ENCODE measurements around the gene ABLIM3. TPM values are rescaled to one million over a fixed set of nuclear protein-coding genes. Genes with fewer than 3 reads are reported as not detected.

Gene ABLIM3
- total RNA-seq, 4 donors from 2014 or later, result 10.5 to 30.4 (median 22.3) TPM

DNA sequence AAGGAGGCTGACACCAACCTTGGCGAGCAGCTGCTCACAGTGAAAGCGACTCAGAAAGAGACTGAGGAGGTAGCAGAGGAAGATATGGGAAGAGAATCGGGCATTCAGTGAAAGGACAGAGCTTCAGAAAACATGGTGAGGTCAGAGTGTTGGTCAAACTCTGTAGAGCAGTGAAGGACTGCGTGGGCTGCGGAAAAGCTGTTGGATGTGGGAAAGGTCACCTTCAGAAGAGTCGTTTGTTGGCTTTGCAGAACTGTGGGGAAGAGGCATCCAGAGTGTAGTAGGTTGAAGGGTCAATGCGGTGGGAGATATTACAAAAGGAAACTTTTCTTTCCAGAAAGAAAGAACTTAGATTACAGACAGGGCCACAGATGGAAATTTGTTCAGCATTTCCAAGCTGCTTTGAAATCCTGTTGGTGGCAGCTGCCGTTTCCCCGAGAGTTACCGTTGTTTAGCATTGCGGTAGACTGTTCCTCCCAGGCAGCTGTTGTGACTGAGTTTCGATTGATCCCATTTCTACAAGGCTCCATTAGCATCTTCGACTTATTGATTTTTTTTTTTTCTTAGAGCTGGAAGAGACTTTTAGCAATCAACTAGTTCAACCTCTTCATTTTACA is 72.1 kb downstream of the ABLIM3 start:
- Histone ChIP-seq H3K27ac (no peak overlapping the region), H3K9me3 (no peaks in the 10 kb centered on the region), H3K36me3 (no peaks in the 10 kb centered on the region), H3K4me3 (replicated peaks in 1 of 3) (no peak overlapping the region), H3K4me1 (peaks cover 0 to 9% of the 10 kb centered on the region in 2 donors), H3K27me3 (no peaks in the 10 kb centered on the region)
- TF ChIP-seq POLR2A (IDR thresholded peaks at IDR 0.05), result no peak
- TF ChIP-seq, protein P1, sequence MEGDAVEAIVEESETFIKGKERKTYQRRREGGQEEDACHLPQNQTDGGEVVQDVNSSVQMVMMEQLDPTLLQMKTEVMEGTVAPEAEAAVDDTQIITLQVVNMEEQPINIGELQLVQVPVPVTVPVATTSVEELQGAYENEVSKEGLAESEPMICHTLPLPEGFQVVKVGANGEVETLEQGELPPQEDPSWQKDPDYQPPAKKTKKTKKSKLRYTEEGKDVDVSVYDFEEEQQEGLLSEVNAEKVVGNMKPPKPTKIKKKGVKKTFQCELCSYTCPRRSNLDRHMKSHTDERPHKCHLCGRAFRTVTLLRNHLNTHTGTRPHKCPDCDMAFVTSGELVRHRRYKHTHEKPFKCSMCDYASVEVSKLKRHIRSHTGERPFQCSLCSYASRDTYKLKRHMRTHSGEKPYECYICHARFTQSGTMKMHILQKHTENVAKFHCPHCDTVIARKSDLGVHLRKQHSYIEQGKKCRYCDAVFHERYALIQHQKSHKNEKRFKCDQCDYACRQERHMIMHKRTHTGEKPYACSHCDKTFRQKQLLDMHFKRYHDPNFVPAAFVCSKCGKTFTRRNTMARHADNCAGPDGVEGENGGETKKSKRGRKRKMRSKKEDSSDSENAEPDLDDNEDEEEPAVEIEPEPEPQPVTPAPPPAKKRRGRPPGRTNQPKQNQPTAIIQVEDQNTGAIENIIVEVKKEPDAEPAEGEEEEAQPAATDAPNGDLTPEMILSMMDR (IDR thresholded peaks at IDR 0.05), result no peak
- intact Hi-C loops (cut with DNase I), result no loop called here
- 84 to 85% methylated on average over 13 of the region's 13 CpGs for WGBS, 2 donors
- DNase-seq, result no peak

DNA sequence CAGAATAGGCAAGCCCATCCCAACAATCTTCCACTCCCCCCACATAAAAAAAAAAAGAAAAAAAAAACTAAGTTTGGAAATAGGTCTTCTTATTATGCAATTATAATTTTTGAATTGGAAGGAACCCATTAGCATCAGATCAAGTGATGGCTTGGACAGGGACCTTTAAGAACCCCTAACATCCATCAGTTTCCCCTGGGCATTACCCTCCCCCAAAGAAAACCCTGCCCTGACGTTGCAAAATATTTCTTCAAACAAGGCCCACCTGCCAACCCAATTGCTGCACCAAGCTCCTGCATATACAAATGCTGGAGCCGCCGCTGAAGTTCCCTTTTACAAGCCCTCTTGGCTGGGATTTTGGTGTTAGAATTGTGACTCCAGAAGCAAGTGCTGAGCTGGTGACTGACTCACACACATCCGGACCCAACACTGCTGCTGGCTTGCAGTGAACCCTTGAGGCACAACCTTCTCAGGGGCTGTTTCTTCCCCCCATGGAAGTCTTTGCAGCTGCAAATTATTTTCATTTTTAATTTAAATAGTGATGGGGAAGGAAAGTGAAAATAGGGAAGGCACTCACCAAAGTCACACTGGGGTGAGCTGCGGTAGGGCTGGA is 74.3 kb downstream of the ABLIM3 start:
- no peaks in the 10 kb centered on the region for H3K36me3 ChIP-seq
- peak; percentile 18 to 23 for DNase-seq
- peaks cover 0 to 9% of the 10 kb centered on the region in 2 donors for H3K4me1 ChIP-seq
- TF ChIP-seq POLR2A (IDR thresholded peaks at IDR 0.05), result no peak
- TF ChIP-seq, protein P1 (IDR thresholded peaks at IDR 0.05), result no peak
- 61 to 66% methylated on average over 5 of the region's 5 CpGs for WGBS, 2 donors
- H3K4me3 ChIP-seq (replicated peaks in 1 of 3), result no peak overlapping the region
- no peaks in the 10 kb centered on the region for H3K9me3 ChIP-seq
- no peak overlapping the region for H3K27ac ChIP-seq
- no peaks in the 10 kb centered on the region for H3K27me3 ChIP-seq
- intact Hi-C loops (cut with DNase I), result no loop called here

DNA sequence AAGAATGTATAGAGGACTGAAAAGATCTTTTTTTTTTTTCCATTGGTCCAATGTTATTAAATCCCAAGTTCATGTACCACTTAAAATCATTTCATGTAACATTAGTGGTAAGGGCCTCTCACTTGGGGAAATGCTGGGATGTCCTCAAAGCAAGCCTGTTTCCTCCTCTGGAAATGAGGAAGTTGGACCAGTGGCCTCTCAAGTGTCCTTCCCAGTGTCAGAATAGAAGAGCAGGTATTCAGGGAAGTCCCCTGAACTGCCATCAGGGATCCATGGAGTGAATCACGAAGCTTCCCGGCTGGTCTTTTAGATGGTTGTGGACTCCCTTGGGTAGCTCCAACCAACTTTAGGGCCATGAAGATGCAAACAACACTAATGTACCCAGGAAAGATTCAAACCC is 75.2 kb downstream of the ABLIM3 start:
- H3K4me1 ChIP-seq, result peaks cover 3 to 16% of the 10 kb centered on the region in 2 donors
- TF ChIP-seq, protein P1 (IDR thresholded peaks at IDR 0.05), result no peak
- no peak for TF ChIP-seq POLR2A (IDR thresholded peaks at IDR 0.05)
- no peaks in the 10 kb centered on the region for H3K9me3 ChIP-seq
- intact Hi-C loops (cut with DNase I), result no loop called here
- H3K27me3 ChIP-seq, result no peaks in the 10 kb centered on the region
- no peak overlapping the region for H3K4me3 ChIP-seq (replicated peaks in 1 of 3)
- DNase-seq, result no peak
- H3K36me3 ChIP-seq, result no peaks in the 10 kb centered on the region
- H3K27ac ChIP-seq, result no peak overlapping the region
- 81 to 100% methylated on average over 2 of the region's 2 CpGs for WGBS, 2 donors

DNA sequence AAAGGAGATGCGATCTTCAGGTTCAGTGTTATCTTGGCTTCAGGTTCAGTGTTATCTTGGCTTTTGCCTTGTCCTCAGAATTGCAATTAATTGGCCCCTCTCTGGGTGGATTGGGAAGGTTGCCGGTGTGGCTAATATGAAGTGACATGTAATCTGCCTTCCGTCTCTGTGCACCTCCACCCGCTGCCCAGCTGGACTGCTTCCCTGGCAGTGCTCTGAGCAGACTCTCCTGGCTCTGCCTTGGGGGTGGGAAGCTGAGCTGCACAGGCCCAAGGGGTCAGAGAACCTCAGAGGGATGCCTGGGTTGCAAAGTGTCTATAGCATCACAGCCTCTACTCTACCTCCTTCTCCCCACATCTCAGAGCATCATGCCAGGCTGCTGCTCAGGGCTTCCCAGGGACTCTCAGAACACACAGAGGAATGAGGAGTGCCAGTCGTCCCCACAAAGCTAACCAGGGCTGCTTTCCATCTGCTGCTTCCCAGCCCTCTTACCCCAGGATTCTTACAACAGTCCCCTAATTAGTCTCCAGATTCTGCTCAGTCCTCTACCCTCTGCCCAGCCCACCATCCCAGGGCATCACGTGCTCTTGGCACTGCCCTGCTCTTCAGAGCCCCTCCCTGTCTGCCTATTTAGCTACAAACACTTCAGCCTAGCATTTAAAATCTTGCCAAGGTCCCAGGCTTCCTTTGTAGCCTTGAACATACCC is 76.0 kb downstream of the ABLIM3 start:
- no peaks in the 10 kb centered on the region for H3K9me3 ChIP-seq
- DNase-seq, result no peak
- H3K27ac ChIP-seq, result no peak overlapping the region
- intact Hi-C loops (cut with DNase I), result no loop called here
- H3K27me3 ChIP-seq, result no peaks in the 10 kb centered on the region
- TF ChIP-seq, protein P1 (IDR thresholded peaks at IDR 0.05), result no peak
- TF ChIP-seq POLR2A (IDR thresholded peaks at IDR 0.05), result no peak
- WGBS, 2 donors, result 69 to 73% methylated on average over 6 of the region's 6 CpGs
- H3K36me3 ChIP-seq, result no peaks in the 10 kb centered on the region
- H3K4me1 ChIP-seq, result peaks cover 5 to 18% of the 10 kb centered on the region in 2 donors
- no peak overlapping the region for H3K4me3 ChIP-seq (replicated peaks in 1 of 3)

DNA sequence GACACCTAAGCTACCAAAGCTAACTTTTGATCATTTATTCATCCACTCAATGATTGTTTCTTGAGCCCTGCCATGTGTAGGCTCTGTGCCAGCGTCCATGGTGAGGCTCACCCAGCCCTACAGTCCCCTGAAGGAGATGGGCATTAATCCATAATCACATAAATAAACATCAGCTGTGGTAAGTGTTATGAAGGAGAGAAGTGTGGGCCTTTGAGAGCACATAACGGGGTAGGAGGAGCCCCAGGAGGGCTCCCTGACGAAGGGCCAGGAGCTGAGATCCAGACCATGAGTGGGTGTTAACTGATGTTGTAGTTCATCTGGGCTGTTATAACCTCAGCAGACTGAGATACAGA is 76.5 kb downstream of the ABLIM3 start:
- intact Hi-C loops (cut with DNase I), result no loop called here
- WGBS, 2 donors, result 35 to 52% methylated on average over 3 of the region's 3 CpGs

More for the DNA sequence above, 76.5 kb downstream of the ABLIM3 start:
- H3K9me3 ChIP-seq, result no peaks in the 10 kb centered on the region
- no peaks in the 10 kb centered on the region for H3K36me3 ChIP-seq
- no peak overlapping the region for H3K27ac ChIP-seq
- peaks cover 5 to 18% of the 10 kb centered on the region in 2 donors for H3K4me1 ChIP-seq
- TF ChIP-seq POLR2A (IDR thresholded peaks at IDR 0.05), result no peak
- TF ChIP-seq, protein P1 (IDR thresholded peaks at IDR 0.05), result no peak
- no peak overlapping the region for H3K4me3 ChIP-seq (replicated peaks in 1 of 3)
- no peak for DNase-seq
- no peaks in the 10 kb centered on the region for H3K27me3 ChIP-seq

Data from thyroid gland (tissue), 4 donors.